ENCODE data around the gene BMPER.

BMPER gene

GRCh38 chr7:33887266-33887975 lies 17.9 kb upstream of the BMPER start:
- TF ChIP-seq TAF1 (IDR thresholded peaks at IDR 0.05; ENCODE audit: borderline replicate concordance, insufficient read depth, low read length) (no peak), FOXP2 (optimal IDR thresholded peaks at IDR 0.05; ENCODE audit: borderline replicate concordance, extremely low read depth, extremely low read length, insufficient read depth) (no peak), SIN3A (IDR thresholded peaks at IDR 0.05; ENCODE audit: borderline replicate concordance, insufficient read depth, low read length) (no peak), POLR2AphosphoS5 (IDR thresholded peaks at IDR 0.05; ENCODE audit: low read depth, low read length) (no peak)
- TF ChIP-seq, protein P1, sequence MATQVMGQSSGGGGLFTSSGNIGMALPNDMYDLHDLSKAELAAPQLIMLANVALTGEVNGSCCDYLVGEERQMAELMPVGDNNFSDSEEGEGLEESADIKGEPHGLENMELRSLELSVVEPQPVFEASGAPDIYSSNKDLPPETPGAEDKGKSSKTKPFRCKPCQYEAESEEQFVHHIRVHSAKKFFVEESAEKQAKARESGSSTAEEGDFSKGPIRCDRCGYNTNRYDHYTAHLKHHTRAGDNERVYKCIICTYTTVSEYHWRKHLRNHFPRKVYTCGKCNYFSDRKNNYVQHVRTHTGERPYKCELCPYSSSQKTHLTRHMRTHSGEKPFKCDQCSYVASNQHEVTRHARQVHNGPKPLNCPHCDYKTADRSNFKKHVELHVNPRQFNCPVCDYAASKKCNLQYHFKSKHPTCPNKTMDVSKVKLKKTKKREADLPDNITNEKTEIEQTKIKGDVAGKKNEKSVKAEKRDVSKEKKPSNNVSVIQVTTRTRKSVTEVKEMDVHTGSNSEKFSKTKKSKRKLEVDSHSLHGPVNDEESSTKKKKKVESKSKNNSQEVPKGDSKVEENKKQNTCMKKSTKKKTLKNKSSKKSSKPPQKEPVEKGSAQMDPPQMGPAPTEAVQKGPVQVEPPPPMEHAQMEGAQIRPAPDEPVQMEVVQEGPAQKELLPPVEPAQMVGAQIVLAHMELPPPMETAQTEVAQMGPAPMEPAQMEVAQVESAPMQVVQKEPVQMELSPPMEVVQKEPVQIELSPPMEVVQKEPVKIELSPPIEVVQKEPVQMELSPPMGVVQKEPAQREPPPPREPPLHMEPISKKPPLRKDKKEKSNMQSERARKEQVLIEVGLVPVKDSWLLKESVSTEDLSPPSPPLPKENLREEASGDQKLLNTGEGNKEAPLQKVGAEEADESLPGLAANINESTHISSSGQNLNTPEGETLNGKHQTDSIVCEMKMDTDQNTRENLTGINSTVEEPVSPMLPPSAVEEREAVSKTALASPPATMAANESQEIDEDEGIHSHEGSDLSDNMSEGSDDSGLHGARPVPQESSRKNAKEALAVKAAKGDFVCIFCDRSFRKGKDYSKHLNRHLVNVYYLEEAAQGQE (IDR thresholded peaks at IDR 0.05; ENCODE audit: insufficient read depth in 1 of 2, low read depth in 2 of 2, low read length in 2 of 2): no peak

GRCh38 chr7:33888166-33888565 lies 17.2 kb upstream of the BMPER start:
- no peak for TF ChIP-seq FOXP2 (optimal IDR thresholded peaks at IDR 0.05; ENCODE audit: borderline replicate concordance, extremely low read depth, extremely low read length, insufficient read depth)
- TF ChIP-seq, protein P1 (IDR thresholded peaks at IDR 0.05; ENCODE audit: insufficient read depth in 1 of 2, low read depth in 2 of 2, low read length in 2 of 2): no peak
- no peak for TF ChIP-seq SIN3A (IDR thresholded peaks at IDR 0.05; ENCODE audit: borderline replicate concordance, insufficient read depth, low read length)
- TF ChIP-seq TAF1 (IDR thresholded peaks at IDR 0.05; ENCODE audit: borderline replicate concordance, insufficient read depth, low read length): no peak

DNA sequence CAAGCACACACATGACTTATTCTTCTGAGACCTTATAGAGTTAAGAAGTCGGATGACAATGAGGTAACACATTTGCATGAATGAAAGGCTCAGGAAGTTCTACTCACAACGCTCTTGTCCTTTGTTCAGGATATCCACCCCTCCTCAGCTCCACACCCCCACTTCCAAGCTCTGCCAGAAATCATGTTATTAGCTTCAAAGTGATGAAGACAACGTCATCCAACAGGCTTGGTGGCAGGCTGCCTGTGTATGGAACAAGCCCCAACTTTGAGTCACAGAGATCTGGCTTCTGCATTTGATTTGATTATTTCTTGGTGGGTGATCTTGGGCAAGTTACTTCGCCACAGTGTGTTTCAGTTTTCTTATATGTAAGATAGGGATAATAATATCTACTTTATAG lies 12.4 kb upstream of the BMPER start:
- TF ChIP-seq TAF1 (IDR thresholded peaks at IDR 0.05; ENCODE audit: borderline replicate concordance, insufficient read depth, low read length): no peak
- no peak for TF ChIP-seq POLR2AphosphoS5 (IDR thresholded peaks at IDR 0.05; ENCODE audit: low read depth, low read length)
- TF ChIP-seq SIN3A (IDR thresholded peaks at IDR 0.05; ENCODE audit: borderline replicate concordance, insufficient read depth, low read length): no peak
- no peak for TF ChIP-seq FOXP2 (optimal IDR thresholded peaks at IDR 0.05; ENCODE audit: borderline replicate concordance, extremely low read depth, extremely low read length, insufficient read depth)
- TF ChIP-seq, protein P1 (IDR thresholded peaks at IDR 0.05; ENCODE audit: insufficient read depth in 1 of 2, low read depth in 2 of 2, low read length in 2 of 2): no peak

- TF ChIP-seq, protein P1 (IDR thresholded peaks at IDR 0.05; ENCODE audit: insufficient read depth in 1 of 2, low read depth in 2 of 2, low read length in 2 of 2): no peak
- TF ChIP-seq SIN3A (IDR thresholded peaks at IDR 0.05; ENCODE audit: borderline replicate concordance, insufficient read depth, low read length) (no peak), TAF1 (IDR thresholded peaks at IDR 0.05; ENCODE audit: borderline replicate concordance, insufficient read depth, low read length) (no peak), FOXP2 (optimal IDR thresholded peaks at IDR 0.05; ENCODE audit: borderline replicate concordance, extremely low read depth, extremely low read length, insufficient read depth) (no peak), POLR2AphosphoS5 (IDR thresholded peaks at IDR 0.05; ENCODE audit: low read depth, low read length) (no peak)
Observed at GRCh38 chr7:33893377-33893776, 12.0 kb upstream of the BMPER start.
